ENCODE measurements around the gene CYGB.

- TF ChIP-seq EZH2phosphoT487 (IDR thresholded peaks at IDR 0.05; ENCODE audit: borderline replicate concordance, low read depth) = no peak
- no peak for TF ChIP-seq CTCF (IDR thresholded peaks at IDR 0.05)
- TF ChIP-seq JUND (IDR thresholded peaks at IDR 0.05) = no peak
- TF ChIP-seq GATA2 (CRISPR knock-in tag; IDR thresholded peaks at IDR 0.05) = no peak
- TF ChIP-seq EP300 (IDR thresholded peaks at IDR 0.05; ENCODE audit: borderline replicate concordance in 1 of 2, low read depth in 1 of 2, low read length in 1 of 2) = no peak
- TF ChIP-seq SIN3A (IDR thresholded peaks at IDR 0.05; ENCODE audit: borderline replicate concordance, low read depth, low read length) = no peak
- no peak for TF ChIP-seq RAD21 (IDR thresholded peaks at IDR 0.05; ENCODE audit: low read length)
- no peak for TF ChIP-seq POLR2AphosphoS5 (IDR thresholded peaks at IDR 0.05; ENCODE audit: low read depth, low read length)
- TF ChIP-seq MEF2A (IDR thresholded peaks at IDR 0.05; ENCODE audit: borderline replicate concordance, low read depth) = no peak
- TF ChIP-seq REST (IDR thresholded peaks at IDR 0.05; ENCODE audit: low read depth, low read length) = no peak
- no peak for TF ChIP-seq IRF3 (IDR thresholded peaks at IDR 0.05; ENCODE audit: low read depth, low read length)
- no peak for TF ChIP-seq RXRA (IDR thresholded peaks at IDR 0.05; ENCODE audit: borderline replicate concordance, low read depth)
- no peak for TF ChIP-seq NFIC (IDR thresholded peaks at IDR 0.05; ENCODE audit: borderline replicate concordance)
These were observed 23.3 kb upstream of the CYGB start for GRCh38 chr17:76560877-76561221.

Measured in SK-N-SH (cell line).